Skeletal muscle cell (primary cell): ENCODE measurements around the gene TMEM238L.
"Not testable (repeated sequence)": the region's sequence is repeated elsewhere in the genome, so short reads cannot be mapped to it uniquely, and the experiment has no call there.

Source experiments
- DNase-seq: peaks from one replicate; pipeline ENCODE4 v3.0.0-alpha.2; 2010; ENCODE audit warnings: low read depth
- H3K4me3 ChIP-seq: 2 replicates; pipeline ENCODE4 v1.5.1; 2011; ENCODE audit warnings: low read depth, mild to moderate bottlenecking, control low read depth, low read length, moderate library complexity

The TMEM238L gene

DNA sequence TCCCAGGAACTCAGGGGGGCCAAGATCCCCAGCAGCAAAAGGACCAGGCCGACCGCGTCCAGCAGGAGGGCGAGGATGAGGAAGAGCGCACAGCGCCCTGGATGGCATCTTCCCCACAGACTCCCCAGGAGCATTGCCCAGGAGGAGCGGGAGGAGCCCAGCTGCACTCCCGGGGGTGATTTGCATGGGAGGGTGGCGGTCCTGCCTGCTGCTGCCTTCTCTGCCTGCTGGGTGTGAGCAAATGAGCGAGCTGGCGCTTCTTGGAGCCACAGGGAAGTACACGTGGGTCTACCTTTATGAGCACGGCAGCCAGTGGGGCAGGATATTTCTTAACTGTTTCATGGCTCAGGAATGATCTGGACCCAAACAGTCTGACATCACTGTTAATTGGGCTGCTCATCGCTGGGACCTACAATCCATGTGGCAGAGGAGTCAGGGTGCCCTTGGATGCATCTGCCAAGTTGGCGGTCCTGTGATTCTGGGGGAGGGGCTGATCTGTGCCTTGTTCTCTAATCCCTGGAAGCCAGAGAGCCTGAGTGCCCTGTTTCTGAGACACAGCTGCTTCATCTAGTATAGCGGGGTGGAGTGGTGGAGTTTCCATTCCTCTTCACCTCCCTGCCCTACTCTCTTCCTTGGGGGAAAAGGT, at the start of gene TMEM238L:
TMEM238L (minus strand) TSS at position 270 of the 646 bp plus-strand sequence; CDS start at position 134, 136 bp downstream.
- DNase-seq, result no peak
- no peak within 1 kb of the TSS for H3K4me3 ChIP-seq

DNA sequence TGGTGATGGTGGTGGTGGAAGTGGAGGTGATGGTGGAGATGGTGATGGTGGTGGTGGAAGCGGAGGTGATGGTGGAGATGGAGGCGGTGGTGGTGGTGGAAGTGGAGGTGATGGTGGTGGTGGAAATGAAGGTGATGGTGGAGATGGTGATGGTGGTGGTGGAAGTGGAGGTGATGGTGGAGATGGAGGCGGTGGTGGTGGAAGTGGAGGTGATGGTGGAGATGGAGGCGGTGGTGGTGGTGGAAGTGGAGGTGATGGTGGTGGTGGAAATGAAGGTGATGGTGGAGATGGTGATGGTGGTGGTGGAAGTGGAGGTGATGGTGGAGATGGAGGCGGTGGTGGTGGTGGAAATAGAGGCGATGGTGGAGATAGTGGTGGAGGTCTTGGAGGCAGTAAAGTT, 42.7 kb upstream of the TMEM238L start:
- not testable (repeated sequence) for H3K4me3 ChIP-seq, DNase-seq

GRCh38 chr17:10845388-10845751, 41.5 kb upstream of the TMEM238L start:
- DNase-seq, result no peak
- peak overlapping the region; percentile 49 for H3K4me3 ChIP-seq

- H3K4me3 ChIP-seq, result peak overlapping the region; percentile 49
- peak; percentile 8 for DNase-seq
These were observed 40.9 kb upstream of the TMEM238L start for GRCh38 chr17:10844621-10845387.

- no peak overlapping the region for H3K4me3 ChIP-seq
- no peak for DNase-seq
These were observed 39.9 kb upstream of the TMEM238L start for GRCh38 chr17:10843811-10844210.

- DNase-seq, result no peak
- no peak overlapping the region for H3K4me3 ChIP-seq
These were observed 38.8 kb upstream of the TMEM238L start for GRCh38 chr17:10842658-10843057.

GRCh38 chr17:10838682-10839081, 34.8 kb upstream of the TMEM238L start:
- DNase-seq, result no peak
- H3K4me3 ChIP-seq, result no peak overlapping the region

DNA sequence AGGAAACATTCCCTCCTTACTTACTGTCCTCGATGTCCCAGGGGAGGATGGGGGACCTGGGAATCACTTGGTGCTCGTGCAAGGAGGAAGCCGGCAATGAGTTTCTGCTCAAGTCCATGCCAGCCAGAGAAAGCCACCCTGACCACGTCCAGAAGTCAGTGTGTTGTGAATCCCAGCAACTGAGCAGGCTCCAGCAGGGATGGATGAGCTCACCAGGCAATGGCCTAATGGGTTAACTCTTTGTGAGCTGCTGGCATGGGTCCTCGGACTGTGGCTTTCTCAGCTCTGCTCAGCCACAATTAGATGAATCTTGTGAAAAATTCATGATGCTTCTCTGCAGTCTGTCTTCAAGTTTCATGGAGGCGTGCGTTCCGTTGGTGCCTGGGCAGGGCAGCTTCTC, 34.0 kb upstream of the TMEM238L start, which contains the start of gene PIRT:
PIRT (minus strand) TSS at position 167 of the 400 bp plus-strand sequence. CDS start 12,442 bp downstream, outside the sequence.
- no peak within 1 kb of the TSS for H3K4me3 ChIP-seq
- no peak for DNase-seq

GRCh38 chr17:10836966-10837590, 33.2 kb upstream of the TMEM238L start:
- H3K4me3 ChIP-seq, result no peak overlapping the region
- DNase-seq, result no peak

GRCh38 chr17:10836145-10836544, 32.2 kb upstream of the TMEM238L start:
- no peak overlapping the region for H3K4me3 ChIP-seq
- DNase-seq, result no peak

DNA sequence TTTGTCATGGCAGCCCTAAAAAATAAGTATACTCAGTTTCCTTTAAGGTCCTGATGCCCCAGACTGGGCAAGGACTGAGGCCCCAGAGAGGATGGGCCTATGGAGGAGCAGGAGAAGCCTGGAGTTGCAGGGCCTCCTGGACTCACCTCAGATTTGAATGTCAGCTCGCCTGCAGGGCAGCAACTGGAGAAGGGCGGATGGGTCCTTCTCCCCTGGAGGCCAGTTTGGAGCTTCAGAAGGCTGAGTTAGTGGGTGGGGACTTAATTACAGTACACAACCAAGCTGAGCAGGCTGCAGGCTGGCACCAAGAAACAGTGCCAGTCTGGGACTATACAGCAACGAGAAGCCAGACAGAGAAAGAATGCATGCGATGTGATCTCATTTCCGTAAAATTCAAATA, 27.8 kb upstream of the TMEM238L start:
- no peak overlapping the region for H3K4me3 ChIP-seq
- DNase-seq, result no peak

DNA sequence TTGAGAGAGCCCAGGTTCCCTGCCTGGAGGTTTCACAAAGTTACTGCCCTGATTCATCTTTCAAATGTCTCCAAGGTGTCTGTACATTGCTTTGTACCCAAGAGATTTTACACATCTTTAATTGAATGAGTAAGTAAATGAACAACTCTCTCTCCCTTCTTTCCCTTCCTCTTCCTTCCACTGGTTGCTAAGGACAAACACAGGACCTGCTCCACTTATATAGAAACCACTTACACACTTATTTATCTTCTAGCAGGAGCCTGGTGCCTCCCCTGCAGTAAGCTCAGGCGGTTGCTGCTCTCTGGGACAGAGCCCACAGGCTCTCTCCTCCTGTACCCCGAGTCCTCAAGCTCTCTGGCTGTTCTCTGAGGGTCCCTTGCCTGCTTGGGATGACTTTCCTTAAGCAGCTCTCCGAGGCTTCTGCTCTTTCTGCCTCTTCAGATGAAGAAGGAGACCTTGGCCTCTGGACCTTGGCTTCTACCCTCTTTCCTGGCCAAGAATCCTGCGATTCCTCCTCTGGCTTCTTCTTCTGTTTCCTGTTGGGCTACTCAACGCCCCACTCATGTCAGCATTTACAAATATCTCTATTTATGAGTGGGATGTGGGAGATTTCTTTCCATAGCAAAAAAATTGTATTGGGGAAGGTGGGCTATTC, 24.1 kb upstream of the TMEM238L start:
- no peak overlapping the region for H3K4me3 ChIP-seq
- DNase-seq, result no peak

DNA sequence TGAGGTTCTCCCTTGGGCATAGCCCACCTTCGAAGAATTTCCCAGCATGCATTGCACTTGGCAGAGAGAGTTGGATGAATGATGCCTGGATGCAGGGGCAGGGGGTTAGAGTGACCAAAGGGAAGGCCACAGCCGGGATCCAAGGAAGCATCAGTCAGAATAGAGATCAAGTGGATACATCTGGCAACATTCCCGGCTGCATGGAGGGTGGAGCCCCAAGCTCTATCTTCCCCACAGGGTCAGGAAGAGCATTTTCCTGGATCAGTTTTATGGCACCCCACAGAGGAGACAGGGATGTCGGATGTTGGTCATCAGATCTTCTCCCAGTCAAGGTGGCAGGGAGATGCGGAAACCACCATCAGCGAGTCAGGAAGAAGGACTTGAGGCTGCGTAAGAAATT, 21.0 kb upstream of the TMEM238L start:
- no peak overlapping the region for H3K4me3 ChIP-seq
- DNase-seq, result no peak

GRCh38 chr17:10821770-10822169, 17.9 kb upstream of the TMEM238L start:
- no peak overlapping the region for H3K4me3 ChIP-seq
- DNase-seq, result no peak

- no peak for DNase-seq
- no peak overlapping the region for H3K4me3 ChIP-seq
These were observed 17.2 kb upstream of the TMEM238L start for GRCh38 chr17:10821054-10821453.

- H3K4me3 ChIP-seq, result no peak overlapping the region
- DNase-seq, result no peak
These were observed 11.4 kb upstream of the TMEM238L start for GRCh38 chr17:10815319-10815718.

DNA sequence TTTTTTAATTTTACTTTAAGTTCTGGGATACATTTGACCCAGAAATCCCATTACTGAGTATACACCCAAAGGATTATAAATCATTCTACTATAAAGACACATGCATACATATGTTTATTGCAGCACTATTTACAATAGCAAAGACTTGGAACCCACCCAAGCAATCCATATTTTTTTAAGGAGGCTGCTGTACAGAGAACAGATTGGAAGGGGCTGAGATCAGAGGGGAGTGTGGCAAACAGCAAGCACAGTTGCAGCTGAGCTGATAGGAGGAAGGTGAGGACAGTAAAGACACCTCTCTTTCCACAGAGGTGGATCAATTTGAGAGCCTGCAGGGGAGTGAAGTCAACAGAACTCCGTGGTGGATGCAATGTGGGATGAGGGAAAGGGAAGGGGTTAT, 10.2 kb upstream of the TMEM238L start:
- no peak overlapping the region for H3K4me3 ChIP-seq
- DNase-seq, result no peak

DNA sequence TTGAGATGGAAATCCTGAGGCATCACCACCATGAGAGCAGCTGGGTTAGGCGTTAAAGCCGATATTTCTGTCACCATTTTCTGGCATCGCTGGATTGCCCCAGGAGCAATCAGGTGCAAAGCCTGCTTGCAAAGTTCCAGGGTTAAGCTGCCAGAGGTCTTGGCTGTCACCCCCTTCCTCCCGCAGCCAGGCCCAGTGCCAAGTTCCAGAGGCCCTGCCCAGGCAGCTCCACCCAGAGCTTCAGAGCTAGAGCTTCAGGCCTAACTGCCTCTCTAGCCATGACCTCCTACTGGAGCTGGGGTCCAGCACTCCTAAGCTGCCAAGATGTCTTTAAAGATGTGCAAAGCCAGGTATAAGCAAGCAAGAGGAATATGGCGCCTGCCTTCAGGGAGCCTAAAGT, 8.8 kb upstream of the TMEM238L start:
- H3K4me3 ChIP-seq, result no peak overlapping the region
- DNase-seq, result no peak

DNA sequence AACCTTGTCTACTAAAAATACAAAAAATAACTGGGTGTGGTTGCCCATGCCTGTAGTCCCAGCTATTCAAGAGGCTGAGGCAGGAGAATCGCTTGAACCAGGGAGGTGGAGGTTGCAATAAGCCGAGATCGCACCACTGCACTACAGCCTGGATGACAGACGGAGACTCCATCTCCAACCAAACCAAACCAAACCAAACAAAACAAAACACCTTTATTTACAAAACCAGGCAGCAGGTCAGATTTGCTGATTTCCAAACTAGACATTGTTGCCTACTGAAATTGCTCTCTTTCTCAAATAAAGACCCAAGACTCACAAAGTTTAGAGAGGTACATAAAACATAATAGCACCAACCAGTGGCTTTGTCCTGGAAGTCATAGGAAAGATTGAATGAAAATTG, 5.7 kb upstream of the TMEM238L start:
- no peak overlapping the region for H3K4me3 ChIP-seq
- no peak for DNase-seq

DNA sequence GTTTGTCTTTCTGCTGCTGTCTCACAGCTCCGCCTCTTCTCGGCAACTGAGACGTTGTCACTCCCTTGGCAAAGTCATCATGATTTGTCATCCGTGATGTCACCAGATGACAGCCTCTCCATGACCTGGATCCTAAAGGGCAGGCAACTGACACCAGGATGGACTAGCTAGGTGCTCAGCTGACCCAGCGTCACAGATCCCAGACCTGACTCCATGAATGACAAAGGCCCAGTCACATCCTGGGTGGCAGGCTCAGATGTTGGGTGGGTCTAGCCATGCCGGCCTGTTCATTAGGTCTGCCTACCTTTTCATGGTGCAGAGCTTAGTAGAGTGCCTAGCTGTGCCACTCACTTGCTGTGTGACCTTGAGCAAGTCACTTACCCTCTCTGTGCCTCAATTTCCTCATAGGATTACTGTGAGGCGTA, 3.8 kb upstream of the TMEM238L start:
- no peak overlapping the region for H3K4me3 ChIP-seq
- DNase-seq, result no peak
